Fibroblast of lung (primary cell): ENCODE measurements around the gene RUNX2. TPM values are rescaled to one million over a fixed set of nuclear protein-coding genes. Genes with fewer than 3 reads are reported as not detected.

ENCODE experiments used
- DNase-seq, 2 donors: peaks; one replicate each; pipeline versions ENCODE4 v3.0.0 to v3.0.0-alpha.2; 2010; ENCODE audit warnings: low read depth in 2 of 2
- H2AFZ ChIP-seq: 2 replicates; pipeline ENCODE4 v1.5.1; 2012; ENCODE audit warnings: low read length, control low read depth, inconsistent platforms
- H3K27ac ChIP-seq: 2 replicates; pipeline ENCODE4 v1.5.1; 2011; ENCODE audit warnings: low read length, control low read depth; ENCODE audit not compliant: insufficient read depth
- H3K27me3 ChIP-seq: 2 replicates; pipeline ENCODE4 v1.5.1; 2011; ENCODE audit warnings: mild to moderate bottlenecking, low read length; ENCODE audit not compliant: control insufficient read depth, insufficient read depth
- H3K36me3 ChIP-seq: 2 replicates; pipeline ENCODE4 v1.5.1; 2011; ENCODE audit warnings: low read length; ENCODE audit not compliant: control insufficient read depth, insufficient read depth
- H3K4me1 ChIP-seq: 2 replicates; pipeline ENCODE4 v1.5.1; 2011; ENCODE audit warnings: low read length; ENCODE audit not compliant: control insufficient read depth, insufficient read depth; ENCODE audit errors: extremely low read depth
- H3K4me2 ChIP-seq: 2 replicates; pipeline ENCODE4 v1.5.1; 2011; ENCODE audit warnings: low read length, control low read depth; ENCODE audit not compliant: insufficient read depth; ENCODE audit errors: extremely low read depth
- H3K4me3 ChIP-seq, 4 experiments: fragments of 200-600 bp in 1 of 4; sonication (generic) in 1 of 4; replicated peaks in 1 of 4; 2 replicates each; pipeline ENCODE4 v1.5.1; 2011 to 2016; ENCODE audit warnings: low read length in 4 of 4, low read depth in 3 of 4, mild to moderate bottlenecking in 3 of 4, control low read depth in 2 of 4, inconsistent platforms in 1 of 4, mixed read lengths in 1 of 4; ENCODE audit not compliant: insufficient read depth in 1 of 4; ENCODE audit errors: control extremely low read depth in 1 of 4
- H3K79me2 ChIP-seq: 2 replicates; pipeline ENCODE4 v1.5.1; 2012; ENCODE audit warnings: mild to moderate bottlenecking, low read length, inconsistent platforms; ENCODE audit not compliant: control insufficient read depth, insufficient read depth
- H3K9ac ChIP-seq: 2 replicates; pipeline ENCODE4 v1.5.1; 2011; ENCODE audit warnings: mild to moderate bottlenecking, low read length, control low read depth; ENCODE audit not compliant: insufficient read depth
- H3K9me3 ChIP-seq: 2 replicates; pipeline ENCODE4 v1.5.1; 2012; ENCODE audit warnings: low read depth, low read length; ENCODE audit not compliant: control insufficient read depth, insufficient read depth
- H4K20me1 ChIP-seq: 2 replicates; pipeline ENCODE4 v1.5.1; 2011; ENCODE audit warnings: low read length; ENCODE audit not compliant: control insufficient read depth, insufficient read depth; ENCODE audit errors: extremely low read depth
- CTCF ChIP-seq, 2 donors: IDR thresholded peaks in 1 of 2; conservative IDR thresholded peaks in 1 of 2; 1 replicate in 1 of 2; 2 replicates in 1 of 2; pipeline ENCODE4 v1.5.1; 2011 to 2012; ENCODE audit warnings: low read length in 2 of 2, control low read depth in 1 of 2, inconsistent platforms in 1 of 2, low read depth in 1 of 2, mild to moderate bottlenecking in 1 of 2
- EZH2 ChIP-seq: IDR thresholded peaks from 2 replicates; pipeline ENCODE4 v1.5.1; 2012; ENCODE audit warnings: low read length, control low read depth, mild to moderate bottlenecking; ENCODE audit errors: missing control alignments
- polyA plus RNA-seq, 2 donors: library from polyadenylated mRNA; depleted of rRNA in 1 of 2; stranded (reverse) in 1 of 2; unstranded in 1 of 2; fragments of >200 nt; gene quantifications; 2 replicates each; pipeline ENCODE4 v1.2.1, GENCODE V29; 2011 to 2012; ENCODE audit warnings: missing spikeins in 1 of 2
- total RNA-seq: library from RNA; depleted of rRNA; stranded (reverse); fragments of >200 nt; gene quantifications from 2 replicates; pipeline ENCODE4 v1.2.1, GENCODE V29; 2014

The RUNX2 gene
- total and polyA plus RNA-seq, 2 donors (not counting 1 experiment from before 2014, with no cell fraction given), result 2.5 to 4.5 TPM

- H3K79me2 ChIP-seq, result no peaks in the 10 kb centered on the region
- TF ChIP-seq EZH2 (no peak), CTCF (conservative IDR thresholded peaks at IDR 0.05 in 1 of 2, IDR thresholded peaks at IDR 0.05 in 1 of 2; ENCODE audit: low read depth in 1 of 2, low read length in 2 of 2) (no peak)
- no peaks in the 10 kb centered on the region for H3K36me3 ChIP-seq
- no peak overlapping the region for H3K27ac ChIP-seq
- H3K4me3 ChIP-seq, result no peak overlapping the region
- H3K4me2 ChIP-seq, result no peak overlapping the region
- no peak overlapping the region for H3K9ac ChIP-seq
- peak; percentile 55 to 74 for DNase-seq
- no peaks in the 10 kb centered on the region for H3K27me3 ChIP-seq
- no peak overlapping the region for H2AFZ ChIP-seq
- peaks cover 10% of the 10 kb centered on the region for H3K4me1 ChIP-seq
- H4K20me1 ChIP-seq, result no peaks in the 10 kb centered on the region
- no peaks in the 10 kb centered on the region for H3K9me3 ChIP-seq
Observed at GRCh38 chr6:45619994-45620471, 291.9 kb downstream of the RUNX2 start.

- Histone ChIP-seq H3K4me2 (no peak overlapping the region), H3K27ac (no peak overlapping the region), H3K9ac (no peak overlapping the region), H3K27me3 (no peaks in the 10 kb centered on the region), H3K9me3 (no peaks in the 10 kb centered on the region), H3K79me2 (no peaks in the 10 kb centered on the region), H4K20me1 (no peaks in the 10 kb centered on the region), H2AFZ (no peak overlapping the region), H3K4me3 (no peak overlapping the region), H3K4me1 (peaks cover 26% of the 10 kb centered on the region), H3K36me3 (no peaks in the 10 kb centered on the region)
- DNase-seq, result no peak
- no peak for TF ChIP-seq EZH2
- TF ChIP-seq CTCF (conservative IDR thresholded peaks at IDR 0.05 in 1 of 2, IDR thresholded peaks at IDR 0.05 in 1 of 2; ENCODE audit: low read depth in 1 of 2, low read length in 2 of 2), result no peak
Observed at GRCh38 chr6:45624228-45624627, 296.1 kb downstream of the RUNX2 start.

GRCh38 chr6:45625191-45625664, 297.1 kb downstream of the RUNX2 start:
- peak overlapping the region; percentile 66 for H3K27ac ChIP-seq
- no peak overlapping the region for H3K4me3 ChIP-seq
- H3K27me3 ChIP-seq, result no peaks in the 10 kb centered on the region
- peak; percentile 82 to 93 for DNase-seq
- TF ChIP-seq CTCF (conservative IDR thresholded peaks at IDR 0.05 in 1 of 2, IDR thresholded peaks at IDR 0.05 in 1 of 2; ENCODE audit: low read depth in 1 of 2, low read length in 2 of 2) (no peak), EZH2 (no peak)
- no peaks in the 10 kb centered on the region for H3K79me2 ChIP-seq
- H3K9me3 ChIP-seq, result no peaks in the 10 kb centered on the region
- H2AFZ ChIP-seq, result no peak overlapping the region
- H3K36me3 ChIP-seq, result no peaks in the 10 kb centered on the region
- peaks cover 23% of the 10 kb centered on the region for H3K4me1 ChIP-seq
- H3K4me2 ChIP-seq, result no peak overlapping the region
- H3K9ac ChIP-seq, result no peak overlapping the region
- no peaks in the 10 kb centered on the region for H4K20me1 ChIP-seq
